MV-4-11 (cell line): ENCODE data around the gene EFCAB14.
"Not testable (repeated sequence)": the region's sequence is repeated elsewhere in the genome, so short reads cannot be mapped to it uniquely, and the experiment has no call there.

Experiments
- DNase-seq: peaks from one replicate; lab custom pipeline; 2025; lab: John Stamatoyannopoulos, UW

Gene EFCAB14, protein sequence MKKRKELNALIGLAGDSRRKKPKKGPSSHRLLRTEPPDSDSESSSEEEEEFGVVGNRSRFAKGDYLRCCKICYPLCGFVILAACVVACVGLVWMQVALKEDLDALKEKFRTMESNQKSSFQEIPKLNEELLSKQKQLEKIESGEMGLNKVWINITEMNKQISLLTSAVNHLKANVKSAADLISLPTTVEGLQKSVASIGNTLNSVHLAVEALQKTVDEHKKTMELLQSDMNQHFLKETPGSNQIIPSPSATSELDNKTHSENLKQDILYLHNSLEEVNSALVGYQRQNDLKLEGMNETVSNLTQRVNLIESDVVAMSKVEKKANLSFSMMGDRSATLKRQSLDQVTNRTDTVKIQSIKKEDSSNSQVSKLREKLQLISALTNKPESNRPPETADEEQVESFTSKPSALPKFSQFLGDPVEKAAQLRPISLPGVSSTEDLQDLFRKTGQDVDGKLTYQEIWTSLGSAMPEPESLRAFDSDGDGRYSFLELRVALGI

DNA sequence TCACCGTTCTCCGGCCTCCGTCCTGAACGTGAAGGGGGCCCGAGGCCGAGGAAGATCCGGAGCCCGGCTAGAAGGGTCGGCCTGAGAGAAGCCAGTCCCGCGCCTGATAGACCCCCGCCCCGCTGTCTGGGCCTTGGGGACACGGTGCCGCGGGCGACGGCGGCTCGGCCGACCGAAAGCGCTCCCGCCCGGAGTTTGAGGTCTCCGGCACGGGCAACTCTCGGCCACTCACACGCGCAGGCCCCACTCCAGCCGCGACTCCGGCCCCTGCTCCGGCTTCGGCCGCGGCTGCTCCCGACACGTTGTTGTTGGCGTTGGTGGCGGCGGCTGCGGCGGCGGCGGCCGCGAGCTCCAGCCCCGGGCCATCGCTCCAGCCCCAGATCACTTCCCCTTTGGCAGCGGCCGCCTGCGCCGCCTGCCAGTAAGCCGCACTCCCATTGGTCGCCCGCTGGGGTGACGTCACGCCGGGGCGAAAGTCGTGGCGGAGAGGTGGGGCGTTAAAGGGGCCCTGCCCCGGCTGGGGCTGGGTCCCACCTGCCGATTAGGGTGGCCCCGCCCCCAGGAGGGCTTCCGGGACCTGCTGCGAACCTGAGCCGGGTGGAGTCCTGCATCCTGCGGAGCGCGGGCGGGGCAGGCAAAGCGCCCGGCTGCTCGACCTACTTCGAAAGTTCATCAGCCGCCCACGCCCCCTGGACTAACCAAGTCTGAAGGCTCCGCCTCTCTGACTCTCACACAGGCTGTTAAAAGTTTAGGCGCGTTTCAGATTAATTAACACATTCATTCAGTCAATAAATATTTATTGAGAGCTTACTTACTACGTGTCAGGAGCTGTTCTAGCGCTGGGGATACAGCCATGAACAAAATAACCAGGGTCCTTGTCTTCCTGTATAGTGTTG lies at the start of gene EFCAB14:
TSS of gene EFCAB14 (minus strand) at position 388 of the 896 bp plus-strand sequence. CDS start 1,027 bp downstream, outside the sequence.
- DNase-seq = peak; percentile 91

DNA sequence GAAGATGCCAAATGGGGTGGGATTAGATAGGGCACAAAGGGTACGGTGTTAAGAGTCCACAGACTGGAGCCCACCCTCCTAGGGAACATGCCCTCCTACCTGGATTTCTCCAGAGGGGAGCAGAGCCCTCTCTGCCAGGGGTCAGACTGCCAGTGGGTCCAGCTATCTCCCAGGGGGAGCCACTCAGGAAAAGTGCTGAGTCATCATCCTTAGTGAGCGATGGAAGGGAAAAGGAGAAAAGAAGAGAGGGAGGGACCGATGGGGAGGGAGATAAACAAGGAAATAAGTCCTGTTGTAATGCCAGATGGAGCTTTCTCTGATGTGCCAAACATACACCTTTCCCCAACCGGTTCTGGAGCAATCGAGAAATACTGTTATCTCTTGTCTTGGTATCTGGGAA lies 49.5 kb upstream of the EFCAB14 start:
- DNase-seq = no peak

DNA sequence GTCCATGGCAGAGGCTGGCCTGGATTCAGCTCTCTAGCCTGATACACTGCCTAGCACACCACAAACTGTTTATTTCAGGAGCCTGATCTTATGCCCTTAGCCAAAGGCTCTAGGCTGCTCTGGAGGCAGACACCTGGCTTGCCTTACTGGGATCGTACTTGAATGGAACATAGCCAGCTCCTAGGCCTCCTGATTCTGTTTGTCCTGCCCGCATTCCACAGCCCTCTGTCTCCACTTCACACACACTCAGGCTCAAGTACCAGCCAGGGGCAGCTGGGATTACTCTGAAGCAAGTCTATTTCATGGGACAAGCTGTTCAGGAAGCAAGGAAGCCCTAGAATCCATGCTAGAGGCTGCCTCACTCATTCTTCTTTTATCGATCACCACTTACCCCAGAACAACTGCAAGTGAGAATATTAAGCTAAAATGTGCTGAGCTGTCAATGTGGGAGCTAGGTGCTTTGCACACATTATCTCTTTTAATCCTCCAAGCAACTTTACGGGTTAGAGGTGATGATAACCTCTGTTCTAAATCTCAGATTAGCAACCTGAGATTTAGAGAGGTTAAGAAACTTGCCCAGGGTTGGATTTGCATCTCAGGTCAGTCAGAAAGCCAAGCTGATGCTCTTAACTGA lies 48.9 kb upstream of the EFCAB14 start:
- no peak for DNase-seq

DNA sequence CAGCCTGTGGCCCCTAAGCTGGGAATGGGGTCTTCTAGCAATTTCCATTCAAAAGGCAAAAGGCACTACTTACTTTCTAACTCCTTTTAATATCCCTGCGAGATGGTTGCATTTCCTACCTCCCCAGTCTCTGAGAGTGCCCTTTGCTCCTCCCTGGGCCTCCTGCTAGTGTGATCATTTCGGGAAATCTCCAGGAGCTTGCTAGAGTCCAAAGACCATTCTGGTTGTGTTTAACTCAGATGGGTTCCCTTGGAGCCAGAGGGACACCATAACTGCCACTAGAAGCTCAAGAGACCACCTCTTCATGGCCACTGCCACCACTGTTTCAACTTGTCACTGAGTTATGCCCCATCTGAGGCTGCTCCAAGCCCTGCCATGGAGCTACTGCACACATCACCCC lies 45.5 kb upstream of the EFCAB14 start:
- no peak for DNase-seq

DNA sequence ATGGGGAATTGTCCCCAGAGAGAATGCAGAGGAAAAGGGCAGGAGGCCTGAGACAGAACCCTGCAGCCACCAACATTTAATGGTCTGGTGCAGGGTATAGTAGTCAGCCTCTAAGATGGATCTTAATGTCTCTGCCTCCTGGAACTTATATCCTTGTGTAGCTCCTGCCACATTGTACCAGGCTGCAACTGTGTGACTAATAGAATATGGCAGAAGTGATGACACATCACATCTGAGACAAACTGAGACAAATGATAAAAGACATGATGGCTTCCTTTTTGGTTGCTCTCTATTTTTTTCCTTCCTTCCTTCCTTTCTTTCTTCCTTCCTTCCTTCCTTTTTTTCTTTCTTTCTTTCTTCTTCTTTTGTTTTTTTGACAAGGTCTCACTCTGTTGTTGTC lies 42.8 kb upstream of the EFCAB14 start:
- DNase-seq = no peak

DNA sequence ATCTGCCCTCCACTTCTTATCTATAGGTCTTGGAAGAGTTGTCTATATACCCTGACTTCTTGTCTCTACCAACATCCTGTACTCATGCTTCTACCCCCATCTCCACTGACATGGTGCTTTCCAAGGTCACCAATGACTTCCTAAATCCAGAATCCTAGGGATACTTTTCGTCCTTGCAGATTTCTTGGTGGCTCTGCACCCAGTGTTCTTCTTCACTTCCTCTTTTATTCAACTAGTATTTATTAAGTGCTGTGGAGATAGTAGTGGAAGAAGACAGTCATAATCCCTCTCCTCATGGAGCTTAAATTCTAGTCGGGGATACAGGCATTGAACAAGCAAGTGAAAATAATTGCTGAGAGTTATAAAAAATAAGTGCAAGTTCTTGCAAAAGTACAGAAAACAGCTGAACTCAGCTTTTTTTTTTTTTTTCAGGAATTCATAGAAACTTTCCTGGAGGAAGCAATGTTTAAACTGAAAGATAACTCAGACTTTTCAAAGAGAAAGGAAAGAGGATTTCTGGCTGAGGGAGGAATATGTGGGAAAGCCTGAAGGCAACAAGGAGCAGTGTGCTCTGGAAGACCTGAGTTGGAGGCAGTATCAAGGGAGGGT lies 41.7 kb upstream of the EFCAB14 start:
- no peak for DNase-seq

DNA sequence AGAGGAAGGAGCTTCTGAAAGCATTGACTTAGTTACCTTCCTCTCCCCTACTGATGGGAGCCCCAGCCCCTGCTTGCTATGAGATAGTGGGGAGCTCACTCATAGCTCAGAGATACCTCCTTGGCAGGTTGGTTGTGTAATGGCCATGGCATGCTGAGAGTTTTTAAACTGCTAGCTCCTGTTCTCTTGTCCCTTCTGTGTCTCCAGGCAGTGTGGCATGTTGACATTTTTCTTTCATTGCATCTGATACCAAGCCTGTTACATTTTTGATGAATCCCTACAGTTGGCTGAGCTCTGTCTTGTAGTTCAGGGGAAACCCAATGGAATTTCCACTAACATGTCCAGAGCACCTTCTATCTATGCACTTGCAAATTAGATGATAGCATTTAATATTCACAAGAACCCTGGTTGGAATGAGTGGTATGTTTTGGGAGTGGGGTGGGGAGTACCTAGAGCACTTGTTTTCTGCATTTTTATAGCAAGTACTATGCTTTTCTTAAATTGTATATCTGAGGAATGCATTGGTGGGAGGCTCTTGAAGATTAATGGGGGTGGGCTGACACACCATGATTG lies 39.1 kb upstream of the EFCAB14 start:
- DNase-seq = no peak

DNA sequence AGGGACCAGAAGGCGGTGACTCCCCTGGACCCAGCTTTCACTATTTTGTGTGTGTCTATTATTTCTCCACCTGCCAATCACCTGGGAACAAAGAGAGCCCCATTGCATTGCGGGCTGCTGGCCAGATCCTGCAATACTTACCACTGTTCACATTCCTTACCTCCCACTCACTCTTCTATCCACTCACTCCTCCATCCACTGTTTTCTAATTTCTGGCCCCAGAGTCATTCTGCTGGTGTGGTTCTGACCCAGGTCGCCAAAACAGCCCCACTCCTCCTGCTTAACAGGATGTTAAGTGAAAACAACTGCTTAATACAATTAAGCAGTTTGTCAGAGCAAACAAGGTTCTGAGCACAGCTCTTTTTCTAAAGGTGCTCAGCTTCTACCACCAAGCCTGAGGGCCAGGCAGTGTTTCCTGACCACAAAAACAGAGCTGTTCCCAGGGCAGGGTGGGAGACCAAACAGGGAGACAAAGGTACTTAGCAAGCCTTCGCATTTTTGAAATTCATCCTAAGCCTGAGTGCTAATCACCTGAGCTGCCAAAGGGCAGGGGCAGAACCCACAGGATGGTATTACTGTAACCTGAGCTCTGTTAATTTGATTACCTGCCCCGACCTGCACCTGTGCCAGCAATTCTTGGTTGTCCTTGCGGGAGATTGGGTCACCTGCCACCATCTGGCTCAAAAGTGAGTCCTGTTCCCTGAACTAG lies 38.5 kb upstream of the EFCAB14 start:
- no peak for DNase-seq

DNA sequence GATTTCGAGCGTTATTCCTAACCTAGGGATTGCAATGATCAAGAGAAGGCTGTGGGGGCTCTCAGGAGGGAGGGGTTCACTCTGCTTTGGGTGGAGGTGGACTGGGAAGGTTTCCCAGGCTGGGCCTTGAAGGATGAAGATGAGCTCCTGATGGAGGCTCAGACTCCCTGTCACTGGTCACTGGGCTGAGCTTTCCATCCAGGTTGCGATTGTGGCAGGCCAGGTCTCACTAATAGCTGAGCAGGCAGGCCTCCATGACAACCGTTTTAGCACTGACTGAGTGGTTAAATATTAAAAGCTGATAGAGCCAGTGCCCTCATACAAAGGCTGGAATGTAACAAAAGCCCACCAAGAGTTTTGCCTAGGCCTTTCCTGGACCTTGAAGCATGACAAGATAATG lies 36.2 kb upstream of the EFCAB14 start:
- DNase-seq = no peak

DNA sequence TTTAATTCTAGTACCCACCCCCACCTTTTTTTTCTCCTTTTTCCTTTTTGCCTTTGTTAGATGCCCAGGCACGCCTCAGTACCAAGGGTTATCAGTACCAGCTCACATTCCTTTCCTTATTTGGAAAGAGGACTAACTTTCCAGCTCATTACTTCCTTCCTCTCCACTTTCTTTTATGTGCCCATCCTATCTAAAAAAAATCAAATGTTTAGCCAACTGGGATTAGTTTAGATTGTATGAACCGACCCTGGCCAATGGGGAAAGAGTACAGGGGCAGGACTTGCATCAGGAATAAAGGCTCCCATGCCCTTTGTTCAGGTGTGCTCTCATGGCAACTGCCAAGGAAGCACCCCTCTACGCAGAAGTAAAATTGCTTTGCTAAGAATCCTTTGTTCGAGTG lies 35.8 kb upstream of the EFCAB14 start:
- not testable (repeated sequence) for DNase-seq

DNA sequence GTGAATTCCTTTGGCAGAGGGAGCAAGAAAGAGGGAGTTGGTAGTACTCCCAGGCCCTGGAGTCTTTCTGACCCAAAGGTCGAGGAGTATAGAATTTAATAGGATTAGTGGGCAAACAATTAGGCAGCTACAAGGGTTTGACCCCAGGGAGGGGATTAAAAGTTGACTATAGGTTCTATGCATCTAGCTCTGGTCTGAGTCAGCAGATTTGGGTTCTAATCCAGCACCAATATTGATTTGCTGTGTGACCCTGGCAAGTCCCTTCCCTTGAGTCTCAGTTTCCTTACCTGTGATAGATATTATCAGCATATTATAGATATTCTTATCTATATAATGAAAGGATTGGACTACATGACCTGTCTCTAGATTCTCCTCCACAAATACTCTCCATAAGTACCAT lies 35.1 kb upstream of the EFCAB14 start:
- DNase-seq = no peak

DNA sequence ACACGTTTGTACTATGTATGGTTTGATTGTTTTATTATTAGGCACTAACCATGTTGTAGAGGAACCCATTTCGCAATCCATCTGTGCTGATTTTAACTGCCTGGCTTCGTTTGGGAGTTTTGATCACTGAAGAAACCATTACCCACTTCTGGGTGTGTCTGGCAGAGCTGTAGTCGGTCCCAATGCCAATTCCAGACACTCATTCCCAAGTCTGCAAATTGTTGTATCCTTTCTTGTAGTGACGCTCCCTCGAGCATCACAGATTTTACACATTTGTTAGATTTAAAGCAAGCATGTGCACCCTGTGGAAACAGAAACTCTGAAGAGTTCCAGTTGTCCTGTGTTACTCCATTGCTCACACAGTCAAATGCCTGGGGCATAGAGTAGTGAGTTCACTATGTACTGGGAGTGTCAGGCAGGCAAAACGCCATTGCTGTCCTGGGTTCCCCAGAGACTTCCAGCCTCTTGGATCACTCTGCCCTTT lies 31.0 kb upstream of the EFCAB14 start:
- no peak for DNase-seq

DNA sequence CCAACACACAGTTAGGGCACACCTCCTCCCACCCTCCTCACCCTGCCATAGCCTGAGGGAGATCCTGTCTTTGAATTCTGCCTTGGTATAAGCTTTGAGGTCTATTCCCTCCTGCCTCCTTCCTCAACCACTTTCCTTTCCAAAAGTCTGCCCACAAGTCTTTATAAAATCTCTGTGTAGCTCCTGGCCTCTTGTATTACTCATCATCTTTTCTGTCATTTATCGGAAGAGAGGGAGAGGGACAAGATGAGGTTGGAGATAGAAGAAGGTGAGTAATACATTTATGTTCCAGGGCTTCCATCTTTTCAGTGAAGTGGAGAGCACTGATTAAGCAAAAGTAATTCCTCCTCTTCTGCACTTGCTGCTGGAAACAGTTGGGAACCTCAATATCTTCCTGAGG lies 30.5 kb upstream of the EFCAB14 start:
- DNase-seq = no peak

DNA sequence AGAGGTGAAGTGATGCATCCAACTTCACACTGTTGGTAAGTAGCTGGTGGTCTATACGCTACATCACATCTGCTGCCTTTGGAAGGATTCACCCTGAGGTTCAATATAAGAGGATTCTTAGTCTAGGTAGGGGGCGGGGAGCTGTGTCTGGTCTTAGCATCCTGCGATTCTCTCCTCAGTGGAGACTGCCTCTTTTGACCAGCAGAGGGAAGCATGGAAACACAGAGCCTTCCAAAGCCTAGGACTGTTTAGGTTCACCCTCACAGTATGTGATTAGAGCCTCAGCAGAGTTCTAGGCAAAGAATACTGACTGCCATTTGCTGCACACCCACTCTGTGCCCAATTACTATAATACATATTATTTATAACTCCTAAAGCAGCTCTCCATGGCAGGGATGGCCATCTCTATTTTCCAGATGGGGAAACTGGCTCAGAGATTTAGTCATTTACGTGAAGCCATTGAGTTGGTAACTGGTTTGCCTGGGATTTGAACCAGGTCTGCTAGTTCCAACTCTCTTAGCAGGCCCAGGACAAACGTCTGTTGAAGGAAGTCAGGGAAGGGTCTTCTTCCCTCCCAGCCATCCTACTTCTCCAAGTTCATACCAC lies 28.9 kb upstream of the EFCAB14 start:
- peak; percentile 34 for DNase-seq

DNA sequence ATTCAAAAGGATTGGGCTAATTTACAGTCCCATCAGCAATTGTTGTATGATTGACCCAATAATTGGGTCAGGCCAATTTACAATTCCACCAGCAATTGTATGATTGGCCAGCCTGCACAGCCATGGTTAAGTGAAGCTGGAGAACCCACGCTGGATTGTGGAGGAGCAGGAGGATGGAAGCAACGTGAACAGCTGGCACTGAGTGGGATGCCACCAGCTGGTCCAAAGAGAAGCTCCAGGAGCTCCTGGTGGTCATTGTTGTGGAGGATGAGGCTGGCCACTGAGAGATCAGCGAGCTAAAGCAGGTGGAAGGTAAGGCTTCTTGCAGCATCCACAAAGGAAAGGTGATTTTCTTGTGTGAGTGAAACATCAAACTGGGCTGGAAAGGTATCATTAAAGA lies 23.2 kb upstream of the EFCAB14 start:
- no peak for DNase-seq

DNA sequence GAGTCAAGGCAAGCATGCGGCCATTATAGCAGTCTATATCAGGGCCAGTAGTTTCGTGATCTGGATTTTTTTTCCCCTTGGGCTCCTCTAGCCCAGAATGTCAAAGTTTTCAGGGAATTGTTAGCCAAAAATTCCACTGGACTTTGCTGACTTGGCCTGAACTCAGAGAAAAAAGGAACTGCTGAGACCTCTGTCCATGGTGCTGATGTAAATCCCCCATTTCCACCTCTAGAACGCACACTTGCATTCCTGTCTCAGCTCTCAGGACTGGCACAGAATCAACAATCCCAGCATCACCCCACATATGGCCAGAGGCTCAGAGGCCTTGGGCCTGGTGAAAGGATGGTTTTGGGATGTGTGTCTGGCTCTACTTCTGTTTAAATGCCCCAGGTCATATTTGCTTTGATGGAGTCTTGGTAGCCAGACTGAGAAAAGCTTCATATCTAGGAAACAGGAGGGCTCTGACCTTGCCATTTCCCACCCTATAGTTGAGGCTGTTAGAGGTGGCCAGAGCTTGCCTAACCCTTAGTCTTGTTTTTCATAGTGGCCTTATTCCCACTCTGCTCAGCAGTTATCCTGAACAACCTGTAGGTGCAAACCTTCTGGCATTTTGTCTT lies 16.9 kb upstream of the EFCAB14 start:
- DNase-seq = peak; percentile 55

DNA sequence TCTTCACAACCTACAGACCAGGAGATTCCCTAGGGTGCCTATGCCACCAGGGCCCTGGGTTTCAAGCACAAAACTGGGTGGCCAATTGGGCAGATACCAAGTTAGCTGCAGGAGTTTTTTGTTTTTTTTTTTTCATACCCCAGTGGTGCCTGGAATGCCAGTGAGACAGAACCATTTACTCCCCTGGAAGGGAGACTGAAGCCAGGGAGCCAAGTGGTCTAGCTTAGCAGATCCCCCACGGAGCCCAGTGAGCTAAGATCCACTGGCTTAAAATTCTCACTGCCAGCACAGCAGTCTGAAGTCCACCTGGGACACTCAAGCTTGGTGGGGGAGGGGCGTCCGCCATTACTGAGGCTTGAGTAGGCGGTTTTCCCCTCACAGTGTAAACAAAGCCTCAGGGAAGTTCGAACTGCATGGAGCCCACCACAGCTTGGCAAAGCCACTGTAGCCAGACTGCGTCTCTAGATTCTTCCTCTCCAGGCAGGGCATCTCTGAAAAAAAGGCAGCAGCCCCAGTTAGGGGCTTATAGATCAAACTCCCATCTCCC lies 9.5 kb upstream of the EFCAB14 start:
- not testable (repeated sequence) for DNase-seq

DNA sequence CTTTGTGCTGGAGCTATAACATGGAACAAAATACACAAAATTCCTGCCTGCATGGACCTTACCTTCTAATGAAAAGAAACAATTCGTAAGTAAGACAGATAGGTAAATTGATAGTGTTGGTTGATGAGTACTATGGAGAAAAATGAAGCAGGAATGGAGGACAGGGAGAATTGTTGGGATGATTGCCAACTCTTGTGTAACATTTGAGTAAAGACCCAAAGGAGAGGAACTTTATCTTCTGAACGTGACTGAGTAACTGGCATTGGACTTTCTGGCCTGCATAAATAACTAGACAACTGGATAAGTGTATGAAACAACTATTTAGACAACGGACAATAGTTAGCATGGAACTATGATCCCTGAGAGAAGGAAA lies 6.8 kb upstream of the EFCAB14 start:
- DNase-seq = no peak

DNA sequence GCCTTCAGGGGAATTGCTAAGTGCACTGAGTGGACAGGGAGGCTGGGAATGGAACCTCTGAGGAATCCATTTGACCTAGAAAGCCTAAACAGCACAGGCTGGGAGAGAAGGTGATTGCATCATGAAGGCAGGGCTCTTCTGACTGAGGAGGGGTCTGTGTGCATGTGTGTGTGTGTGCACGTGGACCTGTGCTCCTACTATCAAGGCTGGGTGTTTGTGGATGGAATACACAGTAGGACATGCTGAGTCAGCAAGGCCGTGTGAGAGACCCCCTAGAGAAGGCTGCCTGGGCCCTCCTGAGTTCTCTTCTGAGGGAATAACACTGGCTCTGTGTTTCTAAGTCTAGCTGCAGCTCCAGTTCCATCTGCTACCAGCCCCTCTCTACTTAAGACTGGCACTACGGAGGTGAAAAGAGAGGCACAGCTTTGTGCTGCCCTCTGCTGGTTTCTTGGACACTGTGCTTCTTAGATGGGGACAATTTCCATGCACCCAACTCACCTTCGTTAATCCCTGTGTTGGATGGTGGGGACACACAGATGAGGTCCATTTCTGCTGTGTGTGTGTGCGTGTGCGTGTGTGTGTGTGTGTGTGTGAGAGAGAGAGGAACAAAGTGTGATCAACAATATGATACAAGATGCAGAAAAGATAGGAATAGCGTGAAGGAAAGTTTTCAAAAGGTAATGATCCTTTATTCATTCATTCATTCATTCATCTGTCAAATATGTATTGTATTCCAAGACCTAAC lies 6.2 kb upstream of the EFCAB14 start:
- DNase-seq = peak; percentile 71
